Measurements from ENCODE around the gene POLG.

GRCh38 chr15:89363133-89363532 is 28.5 kb upstream of the POLG start:
- no peak for TF ChIP-seq SIN3A (IDR thresholded peaks at IDR 0.05; ENCODE audit: borderline replicate concordance, low read depth, low read length)
- no peak for TF ChIP-seq YY1 (IDR thresholded peaks at IDR 0.05; ENCODE audit: low read depth)
- TF ChIP-seq CTCF (IDR thresholded peaks at IDR 0.05): no peak
- no peak for TF ChIP-seq RCOR1 (IDR thresholded peaks at IDR 0.05; ENCODE audit: low read length)
- TF ChIP-seq SMC3 (IDR thresholded peaks at IDR 0.05; ENCODE audit: low read depth, low read length): no peak
- TF ChIP-seq RXRA (IDR thresholded peaks at IDR 0.05; ENCODE audit: borderline replicate concordance, low read depth): no peak
- TF ChIP-seq, protein P1, sequence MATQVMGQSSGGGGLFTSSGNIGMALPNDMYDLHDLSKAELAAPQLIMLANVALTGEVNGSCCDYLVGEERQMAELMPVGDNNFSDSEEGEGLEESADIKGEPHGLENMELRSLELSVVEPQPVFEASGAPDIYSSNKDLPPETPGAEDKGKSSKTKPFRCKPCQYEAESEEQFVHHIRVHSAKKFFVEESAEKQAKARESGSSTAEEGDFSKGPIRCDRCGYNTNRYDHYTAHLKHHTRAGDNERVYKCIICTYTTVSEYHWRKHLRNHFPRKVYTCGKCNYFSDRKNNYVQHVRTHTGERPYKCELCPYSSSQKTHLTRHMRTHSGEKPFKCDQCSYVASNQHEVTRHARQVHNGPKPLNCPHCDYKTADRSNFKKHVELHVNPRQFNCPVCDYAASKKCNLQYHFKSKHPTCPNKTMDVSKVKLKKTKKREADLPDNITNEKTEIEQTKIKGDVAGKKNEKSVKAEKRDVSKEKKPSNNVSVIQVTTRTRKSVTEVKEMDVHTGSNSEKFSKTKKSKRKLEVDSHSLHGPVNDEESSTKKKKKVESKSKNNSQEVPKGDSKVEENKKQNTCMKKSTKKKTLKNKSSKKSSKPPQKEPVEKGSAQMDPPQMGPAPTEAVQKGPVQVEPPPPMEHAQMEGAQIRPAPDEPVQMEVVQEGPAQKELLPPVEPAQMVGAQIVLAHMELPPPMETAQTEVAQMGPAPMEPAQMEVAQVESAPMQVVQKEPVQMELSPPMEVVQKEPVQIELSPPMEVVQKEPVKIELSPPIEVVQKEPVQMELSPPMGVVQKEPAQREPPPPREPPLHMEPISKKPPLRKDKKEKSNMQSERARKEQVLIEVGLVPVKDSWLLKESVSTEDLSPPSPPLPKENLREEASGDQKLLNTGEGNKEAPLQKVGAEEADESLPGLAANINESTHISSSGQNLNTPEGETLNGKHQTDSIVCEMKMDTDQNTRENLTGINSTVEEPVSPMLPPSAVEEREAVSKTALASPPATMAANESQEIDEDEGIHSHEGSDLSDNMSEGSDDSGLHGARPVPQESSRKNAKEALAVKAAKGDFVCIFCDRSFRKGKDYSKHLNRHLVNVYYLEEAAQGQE (IDR thresholded peaks at IDR 0.05; ENCODE audit: low read depth, low read length): no peak
- TF ChIP-seq EP300 (IDR thresholded peaks at IDR 0.05; ENCODE audit: borderline replicate concordance in 1 of 2, low read depth in 1 of 2, low read length in 1 of 2): no peak
- no peak for TF ChIP-seq TAF1 (IDR thresholded peaks at IDR 0.05; ENCODE audit: borderline replicate concordance, low read depth, low read length)

Data from SK-N-SH (cell line).